ENCODE results near the gene CIDEB. TPM values are rescaled to one million over a fixed set of nuclear protein-coding genes. Genes with fewer than 3 reads are reported as not detected.

Gene CIDEB
- total RNA-seq, 1 donor from 2014 or later: 1.8 TPM

GRCh38 chr14:24312736-24313507, 5.1 kb upstream of the CIDEB start:
- no peak for TF ChIP-seq CTCF (IDR thresholded peaks at IDR 0.05; ENCODE audit: partially characterized antibody, unreplicated experiment)
- H3K9me3 Mint-ChIP-seq (ENCODE audit: unreplicated experiment): peaks cover 4% of the 10 kb centered on the region
- no peaks in the 10 kb centered on the region for H3K36me3 Mint-ChIP-seq (ENCODE audit: unreplicated experiment)
- H3K27me3 Mint-ChIP-seq (ENCODE audit: unreplicated experiment): peaks cover 19% of the 10 kb centered on the region
- DNase-seq: no peak
- H3K27ac Mint-ChIP-seq (ENCODE audit: unreplicated experiment): no peak overlapping the region
- H3K4me1 Mint-ChIP-seq (ENCODE audit: low read depth, unreplicated experiment): peaks cover 2% of the 10 kb centered on the region
- no peak overlapping the region for H3K4me3 Mint-ChIP-seq (ENCODE audit: unreplicated experiment)

GRCh38 chr14:24311837-24312615, 4.2 kb upstream of the CIDEB start:
- no peak for DNase-seq
- peaks cover 4% of the 10 kb centered on the region for H3K9me3 Mint-ChIP-seq (ENCODE audit: unreplicated experiment)
- no peaks in the 10 kb centered on the region for H3K36me3 Mint-ChIP-seq (ENCODE audit: unreplicated experiment)
- no peak overlapping the region for H3K27ac Mint-ChIP-seq (ENCODE audit: unreplicated experiment)
- TF ChIP-seq CTCF (IDR thresholded peaks at IDR 0.05; ENCODE audit: partially characterized antibody, unreplicated experiment): no peak
- H3K4me3 Mint-ChIP-seq (ENCODE audit: unreplicated experiment): no peak overlapping the region
- H3K27me3 Mint-ChIP-seq (ENCODE audit: unreplicated experiment): peaks cover 13% of the 10 kb centered on the region
- peaks cover 2% of the 10 kb centered on the region for H3K4me1 Mint-ChIP-seq (ENCODE audit: low read depth, unreplicated experiment)

GRCh38 chr14:24310646-24311604, 3.1 kb upstream of the CIDEB start, which contains the start of gene LTB4R:
TSS of gene LTB4R (plus strand) at chr14:24311502. CDS start at chr14:24315652, 4,150 bp downstream.
- Mint-ChIP-seq H3K4me3 (ENCODE audit: unreplicated experiment) (peak within 1 kb of the TSS; percentile 73), H3K4me1 (ENCODE audit: low read depth, unreplicated experiment) (peaks cover 2% of the 10 kb centered on the region), H3K27ac (ENCODE audit: unreplicated experiment) (peak within 1 kb of the TSS; percentile 48), H3K36me3 (ENCODE audit: unreplicated experiment) (no peaks in the 10 kb centered on the region), H3K9me3 (ENCODE audit: unreplicated experiment) (peaks cover 4% of the 10 kb centered on the region), H3K27me3 (ENCODE audit: unreplicated experiment) (peaks cover 17% of the 10 kb centered on the region)
- TF ChIP-seq CTCF (IDR thresholded peaks at IDR 0.05; ENCODE audit: partially characterized antibody, unreplicated experiment): no peak
- peak; percentile 82 for DNase-seq

GRCh38 chr14:24310265-24310645, 2.5 kb upstream of the CIDEB start:
- Mint-ChIP-seq H3K27ac (ENCODE audit: unreplicated experiment) (peak overlapping the region; percentile 48), H3K4me3 (ENCODE audit: unreplicated experiment) (peak overlapping the region; percentile 73), H3K27me3 (ENCODE audit: unreplicated experiment) (peaks cover 15% of the 10 kb centered on the region), H3K4me1 (ENCODE audit: low read depth, unreplicated experiment) (peaks cover 2% of the 10 kb centered on the region), H3K9me3 (ENCODE audit: unreplicated experiment) (peaks cover 4% of the 10 kb centered on the region), H3K36me3 (ENCODE audit: unreplicated experiment) (no peaks in the 10 kb centered on the region)
- TF ChIP-seq CTCF (IDR thresholded peaks at IDR 0.05; ENCODE audit: partially characterized antibody, unreplicated experiment): no peak
- no peak for DNase-seq
